H9 (cell line): Measurements from ENCODE around the gene WNT8A. TPM values are rescaled to one million over a fixed set of nuclear protein-coding genes. Genes with fewer than 3 reads are reported as not detected.

Source experiments
- DNase-seq: peaks from one replicate; pipeline ENCODE4 v3.0.0-alpha.2; 2017
- H2AFZ ChIP-seq: one replicate; pipeline ENCODE4 v1.6.1; 2013; ENCODE audit warnings: mild to moderate bottlenecking, low read length, control low read depth, moderate library complexity
- H2AK5ac ChIP-seq: 2 replicates; pipeline ENCODE4 v1.6.1; 2013; ENCODE audit warnings: low read length, control low read depth, mixed read lengths; ENCODE audit not compliant: insufficient read length
- H2BK120ac ChIP-seq: one replicate; pipeline ENCODE4 v1.6.1; 2013; ENCODE audit warnings: low read depth, mild to moderate bottlenecking, low read length, control low read depth, inconsistent platforms; ENCODE audit not compliant: poor library complexity, severe bottlenecking
- H2BK12ac ChIP-seq: 2 replicates; pipeline ENCODE4 v1.6.1; 2013; ENCODE audit warnings: low read length, control low read depth, mixed read lengths, low read depth; ENCODE audit not compliant: insufficient read length
- H2BK15ac ChIP-seq: 2 replicates; pipeline ENCODE4 v1.6.1; 2013; ENCODE audit warnings: low read depth, low read length, control low read depth
- H2BK20ac ChIP-seq: one replicate; pipeline ENCODE4 v1.6.1; 2013; ENCODE audit warnings: low read depth, mild to moderate bottlenecking, low read length, control low read depth, inconsistent platforms; ENCODE audit not compliant: poor library complexity, severe bottlenecking
- H2BK5ac ChIP-seq: 2 replicates; pipeline ENCODE4 v1.6.1; 2013; ENCODE audit warnings: low read length, control low read depth, mixed read lengths; ENCODE audit not compliant: insufficient read length
- H3K14ac ChIP-seq: 2 replicates; pipeline ENCODE4 v1.6.1; 2013; ENCODE audit warnings: low read length, control low read depth; ENCODE audit not compliant: insufficient read depth
- H3K18ac ChIP-seq: 2 replicates; pipeline ENCODE4 v1.6.1; 2013; ENCODE audit warnings: low read depth, mild to moderate bottlenecking, mixed read lengths, low read length, control low read depth; ENCODE audit not compliant: insufficient read length
- H3K23ac ChIP-seq: 2 replicates; pipeline ENCODE4 v1.6.1; 2013; ENCODE audit warnings: low read length, control low read depth, mixed read lengths, low read depth; ENCODE audit not compliant: insufficient read length
- H3K23me2 ChIP-seq: 2 replicates; pipeline ENCODE4 v1.6.1; 2013; ENCODE audit warnings: low read depth, mild to moderate bottlenecking, mixed read lengths, low read length, control low read depth; ENCODE audit not compliant: insufficient read length, poor library complexity, severe bottlenecking
- H3K27ac ChIP-seq: 2 replicates; pipeline ENCODE4 v1.5.1; 2013; ENCODE audit warnings: low read length, control low read depth, mixed read lengths, low read depth; ENCODE audit not compliant: insufficient read length
- H3K27me3 ChIP-seq: 2 replicates; pipeline ENCODE4 v1.6.1; 2013; ENCODE audit warnings: low read length, control low read depth, inconsistent platforms; ENCODE audit not compliant: insufficient read depth
- H3K4ac ChIP-seq: 2 replicates; pipeline ENCODE4 v1.6.1; 2013; ENCODE audit warnings: low read depth, mild to moderate bottlenecking, control low read depth, inconsistent platforms, low read length, moderate library complexity
- H3K4me1 ChIP-seq: 2 replicates; pipeline ENCODE4 v1.6.1; 2013; ENCODE audit warnings: low read length, control low read depth, inconsistent platforms; ENCODE audit not compliant: insufficient read depth
- H3K4me2 ChIP-seq: 2 replicates; pipeline ENCODE4 v1.6.1; 2013; ENCODE audit warnings: low read length, control low read depth, mixed read lengths; ENCODE audit not compliant: insufficient read length, insufficient read depth
- H3K56ac ChIP-seq: 2 replicates; pipeline ENCODE4 v1.6.1; 2013; ENCODE audit warnings: low read depth, mild to moderate bottlenecking, mixed read lengths, low read length, control low read depth; ENCODE audit not compliant: insufficient read length
- H3K79me1 ChIP-seq: 2 replicates; pipeline ENCODE4 v1.6.1; 2013; ENCODE audit warnings: low read depth, mild to moderate bottlenecking, moderate library complexity, low read length, control low read depth, inconsistent platforms; ENCODE audit not compliant: insufficient read depth, poor library complexity, severe bottlenecking
- H3K79me2 ChIP-seq: 2 replicates; pipeline ENCODE4 v1.6.1; 2013; ENCODE audit warnings: low read length, control low read depth, inconsistent platforms; ENCODE audit not compliant: insufficient read depth
- H3K9ac ChIP-seq: 2 replicates; pipeline ENCODE4 v1.6.1; 2013; ENCODE audit warnings: low read length, control low read depth, mixed read lengths; ENCODE audit not compliant: insufficient read length; ENCODE audit errors: extremely low read depth
- H3K9me3 ChIP-seq: one replicate; pipeline ENCODE4 v1.6.1; 2013; ENCODE audit warnings: low read depth, low read length, inconsistent platforms; ENCODE audit not compliant: control insufficient read depth
- H3T11ph ChIP-seq: one replicate; pipeline ENCODE4 v1.6.1; 2013; ENCODE audit warnings: mild to moderate bottlenecking, low read length, control low read depth, inconsistent platforms
- H4K20me1 ChIP-seq: one replicate; pipeline ENCODE4 v1.6.1; 2013; ENCODE audit not compliant: control insufficient read depth, insufficient read length, insufficient read depth
- H4K5ac ChIP-seq: 2 replicates; pipeline ENCODE4 v1.6.1; 2013; ENCODE audit warnings: low read depth, mild to moderate bottlenecking, mixed read lengths, low read length, control low read depth; ENCODE audit not compliant: insufficient read length
- H4K8ac ChIP-seq: replicated peaks from 2 replicates; pipeline ENCODE4 v1.6.1; 2013; ENCODE audit warnings: low read length, control low read depth, mixed read lengths, low read depth; ENCODE audit not compliant: insufficient read length
- H4K91ac ChIP-seq: 2 replicates; pipeline ENCODE4 v1.6.1; 2013; ENCODE audit warnings: low read depth, mild to moderate bottlenecking, moderate library complexity, mixed read lengths, low read length, control low read depth; ENCODE audit not compliant: insufficient read length
- H3K27ac Mint-ChIP-seq, 3 experiments: 2 replicates in 2 of 3; 3 replicates in 1 of 3; pipeline ENCODE4 v1.8.0; 2020 to 2021; ENCODE audit warnings: mixed read lengths in 3 of 3, mild to moderate bottlenecking in 1 of 3, moderate library complexity in 1 of 3
- H3K27me3 Mint-ChIP-seq: 2 replicates; pipeline ENCODE4 v1.8.0; 2021; ENCODE audit warnings: low read depth, mild to moderate bottlenecking, moderate library complexity, mixed read lengths
- H3K36me3 Mint-ChIP-seq, 3 experiments: 2 replicates in 2 of 3; 3 replicates in 1 of 3; pipeline ENCODE4 v1.8.0; 2020 to 2021; ENCODE audit warnings: low read depth in 3 of 3, mixed read lengths in 3 of 3; ENCODE audit not compliant: insufficient read depth in 1 of 3
- H3K4me1 Mint-ChIP-seq, 2 experiments: 2 replicates each; pipeline ENCODE4 v1.8.0; 2020; ENCODE audit warnings: mixed read lengths in 2 of 2
- H3K4me3 Mint-ChIP-seq, 2 experiments: 2 replicates in 1 of 2; 3 replicates in 1 of 2; pipeline ENCODE4 v1.8.0; 2020 to 2021; ENCODE audit warnings: mild to moderate bottlenecking in 2 of 2, mixed read lengths in 2 of 2, moderate library complexity in 1 of 2
- H3K9me3 Mint-ChIP-seq, 2 experiments: 2 replicates in 1 of 2; 3 replicates in 1 of 2; pipeline ENCODE4 v1.8.0; 2020; ENCODE audit warnings: mild to moderate bottlenecking in 2 of 2, mixed read lengths in 2 of 2, moderate library complexity in 1 of 2
- CTCF ChIP-seq: fragments of 200-600 bp; sonication (generic); conservative IDR thresholded peaks from 3 replicates; pipeline ENCODE4 v1.8.0; 2021; ENCODE audit warnings: antibody characterized with exemption, mild to moderate bottlenecking
- WGBS: extraction: QIAGEN DNeasy Blood & Tissue Kit; methylation state at CpG from one replicate; pipeline ENCODE4 v1.1.7; 2013; ENCODE audit warnings: missing lambda C conversion rate, low lambda C conversion rate, mixed read lengths; ENCODE audit not compliant: insufficient read length; ENCODE audit errors: extremely low coverage; 5-methylcytosine and 5-hydroxymethylcytosine counted together
- total RNA-seq: library from RNA; stranded (reverse); gene quantifications from 2 replicates; pipeline ENCODE4 v1.2.1, GENCODE V29; 2021

WNT8A gene
- total RNA-seq, 1 experiment from 2014 or later = 0.33 TPM

DNA sequence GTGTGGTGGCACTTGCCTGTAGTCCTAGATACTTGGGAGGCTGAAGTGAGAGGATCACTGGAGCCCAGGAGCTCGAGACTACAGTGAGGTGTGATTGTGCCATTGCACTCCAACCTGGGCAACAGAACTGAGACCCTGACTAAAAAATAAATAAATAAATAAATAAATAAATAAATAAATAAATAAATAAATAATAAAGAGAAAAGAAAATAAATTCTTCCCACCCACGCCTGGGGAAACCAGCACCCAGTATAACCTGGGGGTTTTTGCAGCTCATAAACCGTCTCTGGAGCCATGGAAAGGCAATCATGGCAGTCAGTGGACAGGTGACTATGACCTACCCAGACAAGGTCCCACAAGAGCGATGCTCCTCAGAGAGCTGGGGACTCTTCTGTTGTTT lies 7.9 kb downstream of the WNT8A start:
- H3K23ac ChIP-seq = no peak overlapping the region
- H3K9me3 Mint-ChIP-seq = no peaks in the 10 kb centered on the region; a peak in 1 of 5 replicates
- no peaks in the 10 kb centered on the region for H3K36me3 Mint-ChIP-seq
- H4K91ac ChIP-seq = no peak overlapping the region
- no peak overlapping the region for H2BK20ac ChIP-seq
- no peak overlapping the region for H3K56ac ChIP-seq
- H3K9me3 ChIP-seq = no peaks in the 10 kb centered on the region
- no peaks in the 10 kb centered on the region for H3K23me2 ChIP-seq
- H3K14ac ChIP-seq = no peak overlapping the region
- H3K9ac ChIP-seq = no peak overlapping the region
- no peak overlapping the region for H2BK12ac ChIP-seq
- H3K18ac ChIP-seq = no peak overlapping the region
- H3K4me1 ChIP-seq = peaks cover 11% of the 10 kb centered on the region; the same call in 1 of the 2 replicates
- no peak overlapping the region for H3T11ph ChIP-seq
- no peak overlapping the region for H2AFZ ChIP-seq
- no peak overlapping the region for H3K4me2 ChIP-seq
- H4K20me1 ChIP-seq = no peaks in the 10 kb centered on the region
- no peak overlapping the region for H4K5ac ChIP-seq
- no peak for TF ChIP-seq CTCF
- peaks cover 90% of the 10 kb centered on the region for H3K27me3 Mint-ChIP-seq
- peaks cover 57% of the 10 kb centered on the region in 2 experiments for H3K4me1 Mint-ChIP-seq
- H2BK120ac ChIP-seq = no peak overlapping the region
- no peak overlapping the region for H2AK5ac ChIP-seq
- WGBS = no CpG with 5 or more reads among the region's 4 CpGs
- H3K27ac Mint-ChIP-seq = no peak overlapping the region; a peak in 1 of 7 replicates
- H3K27me3 ChIP-seq = peaks cover 58% of the 10 kb centered on the region
- no peak overlapping the region for H3K27ac ChIP-seq
- no peak overlapping the region for H3K4ac ChIP-seq
- no peak overlapping the region for H2BK15ac ChIP-seq
- no peak for DNase-seq
- no peak overlapping the region for H4K8ac ChIP-seq
- H3K79me2 ChIP-seq = no peaks in the 10 kb centered on the region
- H3K79me1 ChIP-seq = no peaks in the 10 kb centered on the region
- H2BK5ac ChIP-seq = no peak overlapping the region
- H3K4me3 Mint-ChIP-seq = no peak overlapping the region
